DND-41 (cell line): ENCODE results near the gene TPPP.
A peak's percentile ranks its signal among the peaks of the same experiment; 100 is the strongest.

ENCODE experiments used
- ATAC-seq: fragments of 200-7000 bp; cut with Tn5 transposase; 3 replicates; pipeline ENCODE4 v1.9.1; 2021; ENCODE audit warnings: low read depth; ENCODE audit not compliant: insufficient read depth
- DNase-seq: peaks from one replicate; pipeline ENCODE4 v3.0.0-alpha.2; 2020
- H2AFZ ChIP-seq: 2 replicates; pipeline ENCODE4 v1.6.0; 2012; ENCODE audit warnings: low read depth, low read length
- H3K27ac ChIP-seq: 2 replicates; pipeline ENCODE4 v1.5.1; 2012; ENCODE audit warnings: low read length, inconsistent platforms
- H3K27me3 ChIP-seq: fragments of 200-600 bp; sonication (generic); 2 replicates; pipeline ENCODE4 v1.6.0; 2012; ENCODE audit warnings: low read length, mild to moderate bottlenecking, inconsistent platforms; ENCODE audit not compliant: insufficient read depth, poor library complexity
- H3K36me3 ChIP-seq: 2 replicates; pipeline ENCODE4 v1.5.1; 2012; ENCODE audit warnings: low read length, inconsistent platforms; ENCODE audit not compliant: insufficient read depth
- H3K4me1 ChIP-seq: 2 replicates; pipeline ENCODE4 v1.5.1; 2012; ENCODE audit warnings: mild to moderate bottlenecking, low read length; ENCODE audit not compliant: insufficient read depth
- H3K4me2 ChIP-seq: 2 replicates; pipeline ENCODE4 v1.6.0; 2012; ENCODE audit warnings: mild to moderate bottlenecking, moderate library complexity, low read length, inconsistent platforms; ENCODE audit not compliant: insufficient read depth
- H3K4me3 ChIP-seq, 2 experiments: fragments of 200-600 bp in 1 of 2; shearing (Covaris generic) in 1 of 2; 2 replicates each; pipeline ENCODE4 v1.5.1; 2012 to 2016; ENCODE audit warnings: inconsistent platforms in 2 of 2, low read length in 2 of 2, mild to moderate bottlenecking in 2 of 2, low read depth in 1 of 2, moderate library complexity in 1 of 2
- H3K79me2 ChIP-seq: 2 replicates; pipeline ENCODE4 v1.6.0; 2012; ENCODE audit warnings: low read length, inconsistent platforms; ENCODE audit not compliant: insufficient read depth
- H3K9ac ChIP-seq: 2 replicates; pipeline ENCODE4 v1.6.0; 2012; ENCODE audit warnings: low read depth, mild to moderate bottlenecking, inconsistent platforms, low read length, moderate library complexity
- H3K9me3 ChIP-seq: 2 replicates; pipeline ENCODE4 v1.5.1; 2012; ENCODE audit warnings: low read length, moderate library complexity, mild to moderate bottlenecking, inconsistent platforms; ENCODE audit not compliant: insufficient read depth, severe bottlenecking
- H4K20me1 ChIP-seq: 2 replicates; pipeline ENCODE4 v1.6.0; 2012; ENCODE audit warnings: low read length; ENCODE audit not compliant: insufficient read depth
- CTCF ChIP-seq: IDR thresholded peaks from 2 replicates; pipeline ENCODE4 v1.5.1; 2012; ENCODE audit warnings: borderline replicate concordance, low read length, moderate library complexity, mild to moderate bottlenecking; ENCODE audit not compliant: poor library complexity, severe bottlenecking; ENCODE audit errors: extremely low read depth
- EZH2 ChIP-seq: IDR thresholded peaks from 3 replicates; pipeline ENCODE4 v1.6.1; 2012; ENCODE audit warnings: borderline replicate concordance, low read depth, mild to moderate bottlenecking, moderate library complexity, low read length, inconsistent platforms; ENCODE audit not compliant: severe bottlenecking

Gene TPPP

GRCh38 chr5:644971-645370, 48.2 kb downstream of the TPPP start:
- ATAC-seq, result no peak
- Histone ChIP-seq H3K27me3 (no peaks in the 10 kb centered on the region), H4K20me1 (peaks cover 12% of the 10 kb centered on the region; the same call in 1 of the 2 replicates), H2AFZ (no peak overlapping the region), H3K9me3 (peaks cover 2% of the 10 kb centered on the region), H3K9ac (no peak overlapping the region), H3K4me2 (no peak overlapping the region), H3K36me3 (peaks cover 93% of the 10 kb centered on the region), H3K79me2 (no peaks in the 10 kb centered on the region), H3K27ac (no peak overlapping the region), H3K4me3 (no peak overlapping the region), H3K4me1 (no peaks in the 10 kb centered on the region)
- DNase-seq, result no peak
- no peak for TF ChIP-seq CTCF
- no peak for TF ChIP-seq EZH2

DNA sequence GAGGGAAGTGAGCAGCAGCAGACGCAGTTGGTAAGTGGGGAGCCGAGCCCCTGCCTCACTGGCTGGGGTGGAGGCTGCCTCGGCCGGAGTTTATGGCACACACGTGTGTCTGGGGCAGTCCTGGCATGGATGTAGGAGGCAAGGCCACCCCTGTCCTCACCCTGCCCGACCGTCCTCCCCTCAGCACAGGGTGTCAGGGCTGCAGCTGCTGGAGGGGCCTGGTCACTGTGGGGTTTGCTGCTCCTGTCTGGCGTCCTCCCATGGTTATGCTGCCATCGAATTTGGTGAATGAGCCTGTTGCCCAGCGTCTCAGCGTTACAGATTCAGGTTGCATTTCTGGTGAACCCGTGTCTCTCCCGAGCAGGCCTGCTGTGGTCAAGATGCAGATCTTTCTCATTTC, 48.6 kb downstream of the TPPP start:
- ATAC-seq (no peak), DNase-seq (no peak)
- H3K79me2 ChIP-seq, result no peaks in the 10 kb centered on the region
- no peaks in the 10 kb centered on the region for H3K4me1 ChIP-seq
- H3K4me3 ChIP-seq, result no peak overlapping the region
- H3K9me3 ChIP-seq, result peaks cover 2% of the 10 kb centered on the region
- no peak overlapping the region for H3K4me2 ChIP-seq
- H3K27me3 ChIP-seq, result no peaks in the 10 kb centered on the region
- H3K36me3 ChIP-seq, result peaks cover 94% of the 10 kb centered on the region
- no peak overlapping the region for H2AFZ ChIP-seq
- no peak overlapping the region for H3K27ac ChIP-seq
- TF ChIP-seq CTCF (no peak), EZH2 (no peak)
- H4K20me1 ChIP-seq, result peaks cover 15% of the 10 kb centered on the region
- no peak overlapping the region for H3K9ac ChIP-seq

DNA sequence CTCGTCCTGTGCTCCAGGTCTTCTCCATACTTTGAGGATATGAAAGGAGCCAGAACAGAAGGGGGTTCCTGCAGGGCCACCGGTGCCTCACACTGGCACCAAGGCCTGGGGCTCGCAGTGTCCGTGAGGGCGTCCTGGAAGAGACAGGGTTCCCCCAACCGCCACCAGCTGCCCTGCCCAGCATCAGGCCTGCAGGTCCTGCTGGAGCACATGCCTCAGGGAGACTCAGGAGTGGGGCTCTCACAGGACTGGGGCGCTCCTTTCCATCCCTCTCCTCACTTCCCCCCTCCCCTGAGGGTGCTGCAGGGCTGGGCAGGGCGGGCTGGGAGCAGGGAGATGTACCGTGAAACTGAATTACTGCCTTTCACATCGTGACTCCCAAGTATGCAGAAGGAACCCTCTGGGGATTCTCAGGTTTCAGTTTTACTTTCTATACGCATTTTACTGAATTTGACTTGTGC, 49.3 kb downstream of the TPPP start:
- Histone ChIP-seq H3K9ac (no peak overlapping the region), H3K27me3 (no peaks in the 10 kb centered on the region), H3K4me3 (no peak overlapping the region), H3K9me3 (peaks cover 2% of the 10 kb centered on the region), H3K79me2 (no peaks in the 10 kb centered on the region), H4K20me1 (peaks cover 20% of the 10 kb centered on the region), H3K4me1 (no peaks in the 10 kb centered on the region), H3K4me2 (no peak overlapping the region), H3K27ac (no peak overlapping the region), H2AFZ (no peak overlapping the region), H3K36me3 (peaks cover 94% of the 10 kb centered on the region)
- DNase-seq, result no peak
- TF ChIP-seq CTCF (no peak), EZH2 (no peak)
- peak; percentile 32; the same call in 1 of the 3 replicates for ATAC-seq
